ENCODE measurements around the gene RCE1. TPM values are rescaled to one million over a fixed set of nuclear protein-coding genes. Genes with fewer than 3 reads are reported as not detected.

Gene RCE1
- total RNA-seq, 2 experiments from 2014 or later, result 60.1 to 63.0 TPM

- POLR2A ChIA-PET, result no interaction called here
- H3K36me3 ChIP-seq (ENCODE audit: insufficient read depth, low read length), result no peaks in the 10 kb centered on the region
- H3K4me1 Mint-ChIP-seq (ENCODE audit: low read depth), result no peaks in the 10 kb centered on the region
- H3K27ac ChIP-seq (ENCODE audit: low read depth in 1 of 2, low read length in 2 of 2), result no peak overlapping the region
- TF ChIP-seq, protein P1, sequence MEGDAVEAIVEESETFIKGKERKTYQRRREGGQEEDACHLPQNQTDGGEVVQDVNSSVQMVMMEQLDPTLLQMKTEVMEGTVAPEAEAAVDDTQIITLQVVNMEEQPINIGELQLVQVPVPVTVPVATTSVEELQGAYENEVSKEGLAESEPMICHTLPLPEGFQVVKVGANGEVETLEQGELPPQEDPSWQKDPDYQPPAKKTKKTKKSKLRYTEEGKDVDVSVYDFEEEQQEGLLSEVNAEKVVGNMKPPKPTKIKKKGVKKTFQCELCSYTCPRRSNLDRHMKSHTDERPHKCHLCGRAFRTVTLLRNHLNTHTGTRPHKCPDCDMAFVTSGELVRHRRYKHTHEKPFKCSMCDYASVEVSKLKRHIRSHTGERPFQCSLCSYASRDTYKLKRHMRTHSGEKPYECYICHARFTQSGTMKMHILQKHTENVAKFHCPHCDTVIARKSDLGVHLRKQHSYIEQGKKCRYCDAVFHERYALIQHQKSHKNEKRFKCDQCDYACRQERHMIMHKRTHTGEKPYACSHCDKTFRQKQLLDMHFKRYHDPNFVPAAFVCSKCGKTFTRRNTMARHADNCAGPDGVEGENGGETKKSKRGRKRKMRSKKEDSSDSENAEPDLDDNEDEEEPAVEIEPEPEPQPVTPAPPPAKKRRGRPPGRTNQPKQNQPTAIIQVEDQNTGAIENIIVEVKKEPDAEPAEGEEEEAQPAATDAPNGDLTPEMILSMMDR (IDR thresholded peaks at IDR 0.05), result no peak
- no peak overlapping the region for H3K4me3 ChIP-seq (ENCODE audit: low read length)
- ATAC-seq (ENCODE audit: poor library complexity), result no peak
- no peaks in the 10 kb centered on the region for H3K36me3 Mint-ChIP-seq (ENCODE audit: low read depth)
- no peaks in the 10 kb centered on the region for H3K27me3 Mint-ChIP-seq
- CTCF ChIA-PET, result no interaction called here
- intact Hi-C loops (cut with DNase I, micrococcal nuclease), result no loop called here
- no peaks in the 10 kb centered on the region for H3K9me3 ChIP-seq (ENCODE audit: control insufficient read depth in 1 of 2, insufficient read depth in 1 of 2, low read length in 2 of 2)
- peaks cover 5% of the 10 kb centered on the region for H3K4me1 ChIP-seq (ENCODE audit: insufficient read depth, low read length)
- no peak overlapping the region for H3K27ac Mint-ChIP-seq
- H3K4me3 Mint-ChIP-seq, result no peak overlapping the region
- H3K27me3 ChIP-seq (ENCODE audit: control insufficient read depth in 1 of 2, insufficient read depth in 2 of 2, low read length in 2 of 2), result no peaks in the 10 kb centered on the region
- H3K9me3 Mint-ChIP-seq, result no peaks in the 10 kb centered on the region
- no peak for DNase-seq
These were observed 18.0 kb downstream of the RCE1 start for GRCh38 chr11:66861038-66861773.

GRCh38 chr11:66861774-66862558 is 18.7 kb downstream of the RCE1 start:
- intact Hi-C loops (cut with DNase I, micrococcal nuclease), result no loop called here
- Mint-ChIP-seq H3K4me1 (ENCODE audit: low read depth) (no peaks in the 10 kb centered on the region), H3K27me3 (no peaks in the 10 kb centered on the region), H3K9me3 (no peaks in the 10 kb centered on the region), H3K27ac (no peak overlapping the region), H3K36me3 (ENCODE audit: low read depth) (no peaks in the 10 kb centered on the region), H3K4me3 (no peak overlapping the region)
- Histone ChIP-seq H3K27me3 (ENCODE audit: control insufficient read depth in 1 of 2, insufficient read depth in 2 of 2, low read length in 2 of 2) (no peaks in the 10 kb centered on the region), H3K4me1 (ENCODE audit: insufficient read depth, low read length) (peaks cover 5% of the 10 kb centered on the region), H3K4me3 (ENCODE audit: low read length) (no peak overlapping the region), H3K36me3 (ENCODE audit: insufficient read depth, low read length) (no peaks in the 10 kb centered on the region), H3K27ac (ENCODE audit: low read depth in 1 of 2, low read length in 2 of 2) (no peak overlapping the region), H3K9me3 (ENCODE audit: control insufficient read depth in 1 of 2, insufficient read depth in 1 of 2, low read length in 2 of 2) (no peaks in the 10 kb centered on the region)
- ChIA-PET POLR2A (no interaction called here), CTCF (no interaction called here)
- TF ChIP-seq, protein P1 (IDR thresholded peaks at IDR 0.05), result no peak
- DNase-seq (no peak), ATAC-seq (ENCODE audit: poor library complexity) (no peak)

GRCh38 chr11:66862559-66863037 is 19.4 kb downstream of the RCE1 start:
- H3K4me1 Mint-ChIP-seq (ENCODE audit: low read depth), result no peaks in the 10 kb centered on the region
- no peaks in the 10 kb centered on the region for H3K9me3 Mint-ChIP-seq
- no peaks in the 10 kb centered on the region for H3K27me3 ChIP-seq (ENCODE audit: control insufficient read depth in 1 of 2, insufficient read depth in 2 of 2, low read length in 2 of 2)

More at GRCh38 chr11:66862559-66863037, 19.4 kb downstream of the RCE1 start:
- Histone ChIP-seq H3K4me1 (ENCODE audit: insufficient read depth, low read length) (peaks cover 1% of the 10 kb centered on the region), H3K9me3 (ENCODE audit: control insufficient read depth in 1 of 2, insufficient read depth in 1 of 2, low read length in 2 of 2) (no peaks in the 10 kb centered on the region), H3K4me3 (ENCODE audit: low read length) (no peak overlapping the region), H3K36me3 (ENCODE audit: insufficient read depth, low read length) (no peaks in the 10 kb centered on the region), H3K27ac (ENCODE audit: low read depth in 1 of 2, low read length in 2 of 2) (no peak overlapping the region)
- ATAC-seq (ENCODE audit: poor library complexity) (no peak), DNase-seq (no peak)
- Mint-ChIP-seq H3K27ac (no peak overlapping the region), H3K4me3 (no peak overlapping the region), H3K27me3 (no peaks in the 10 kb centered on the region), H3K36me3 (ENCODE audit: low read depth) (no peaks in the 10 kb centered on the region)
- ChIA-PET POLR2A (no interaction called here), CTCF (no interaction called here)
- TF ChIP-seq, protein P1 (IDR thresholded peaks at IDR 0.05), result no peak
- intact Hi-C loops (cut with DNase I, micrococcal nuclease), result no loop called here

Data from CD4-positive, alpha-beta T cell (primary cell).